ENCODE data around the gene SHB.

DNA sequence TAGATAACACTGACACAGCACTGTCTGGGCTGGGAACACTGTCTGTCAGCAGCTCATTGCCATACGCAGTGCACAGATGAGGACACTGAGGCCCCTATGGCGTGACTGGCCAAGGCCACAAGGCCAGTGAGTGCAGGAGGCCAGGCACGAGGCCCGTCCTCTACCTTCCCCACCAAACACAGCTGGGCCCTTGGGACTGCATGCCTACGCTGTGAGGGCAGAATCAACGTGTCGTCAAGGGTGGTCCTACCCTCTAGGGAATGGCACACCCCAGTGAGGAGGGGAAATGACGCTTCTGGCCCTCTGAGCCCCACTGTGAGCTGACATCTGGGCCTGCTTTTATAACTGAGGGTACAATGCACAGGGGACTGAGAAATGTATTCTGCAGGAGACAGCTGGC, 123.0 kb downstream of the SHB start:
- no peak for TF ChIP-seq POLR2A (IDR thresholded peaks at IDR 0.05)
- TF ChIP-seq, protein P1, sequence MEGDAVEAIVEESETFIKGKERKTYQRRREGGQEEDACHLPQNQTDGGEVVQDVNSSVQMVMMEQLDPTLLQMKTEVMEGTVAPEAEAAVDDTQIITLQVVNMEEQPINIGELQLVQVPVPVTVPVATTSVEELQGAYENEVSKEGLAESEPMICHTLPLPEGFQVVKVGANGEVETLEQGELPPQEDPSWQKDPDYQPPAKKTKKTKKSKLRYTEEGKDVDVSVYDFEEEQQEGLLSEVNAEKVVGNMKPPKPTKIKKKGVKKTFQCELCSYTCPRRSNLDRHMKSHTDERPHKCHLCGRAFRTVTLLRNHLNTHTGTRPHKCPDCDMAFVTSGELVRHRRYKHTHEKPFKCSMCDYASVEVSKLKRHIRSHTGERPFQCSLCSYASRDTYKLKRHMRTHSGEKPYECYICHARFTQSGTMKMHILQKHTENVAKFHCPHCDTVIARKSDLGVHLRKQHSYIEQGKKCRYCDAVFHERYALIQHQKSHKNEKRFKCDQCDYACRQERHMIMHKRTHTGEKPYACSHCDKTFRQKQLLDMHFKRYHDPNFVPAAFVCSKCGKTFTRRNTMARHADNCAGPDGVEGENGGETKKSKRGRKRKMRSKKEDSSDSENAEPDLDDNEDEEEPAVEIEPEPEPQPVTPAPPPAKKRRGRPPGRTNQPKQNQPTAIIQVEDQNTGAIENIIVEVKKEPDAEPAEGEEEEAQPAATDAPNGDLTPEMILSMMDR (IDR thresholded peaks at IDR 0.05) = no peak

Measured in lower leg skin (tissue), 3 donors.